GM23338 (cell line): ENCODE data around the gene ASTL. TPM values are rescaled to one million over a fixed set of nuclear protein-coding genes. Genes with fewer than 3 reads are reported as not detected.

Experiments
- JUNB ChIP-seq: IDR thresholded peaks from one replicate; pipeline ENCODE4 v1.6.1; 2016; ENCODE audit warnings: antibody characterized with exemption; ENCODE audit not compliant: unreplicated experiment
- POLR2AphosphoS5 ChIP-seq: IDR thresholded peaks from 2 replicates; pipeline ENCODE4 v1.6.1; 2016; ENCODE audit warnings: antibody characterized with exemption, low read depth
- polyA plus RNA-seq: library from polyadenylated mRNA; unstranded; fragments of >200 nt; fragmentation: Nextera tagmentation; extraction: Ambion mirVana; gene quantifications from 2 replicates; pipeline ENCODE4 v1.2.1, GENCODE V29; 2016
- total RNA-seq: library from RNA; depleted of rRNA; stranded (reverse); fragments of >200 nt; shearing (Covaris generic); gene quantifications from 2 replicates; pipeline ENCODE4 v1.2.3, GENCODE V29; 2014
- TF ChIP-seq, protein P1 (sequence below): fragments of 250-450 bp; sonication (Bioruptor Pico); IDR thresholded peaks from 2 replicates; pipeline ENCODE4 v1.5.0; 2020; ENCODE audit warnings: mild to moderate bottlenecking, moderate library complexity
- TF ChIP-seq, protein P2 (sequence below): IDR thresholded peaks from 2 replicates; pipeline ENCODE4 v1.6.1; 2016; ENCODE audit warnings: antibody characterized with exemption
- TF ChIP-seq, protein P3 (sequence below), 2 experiments: fragments of 200-600 bp in 1 of 2; sonication (generic) in 1 of 2; conservative IDR thresholded peaks; 2 replicates each; pipeline versions ENCODE4 v1.5.1 to v1.6.1; 2016 to 2017; ENCODE audit warnings: antibody characterized with exemption in 2 of 2, low read depth in 2 of 2, mild to moderate bottlenecking in 2 of 2, moderate library complexity in 1 of 2

Gene ASTL
- total and polyA plus RNA-seq, 2 experiments from 2014 or later, result 0.23 TPM; not detected in 1

DNA sequence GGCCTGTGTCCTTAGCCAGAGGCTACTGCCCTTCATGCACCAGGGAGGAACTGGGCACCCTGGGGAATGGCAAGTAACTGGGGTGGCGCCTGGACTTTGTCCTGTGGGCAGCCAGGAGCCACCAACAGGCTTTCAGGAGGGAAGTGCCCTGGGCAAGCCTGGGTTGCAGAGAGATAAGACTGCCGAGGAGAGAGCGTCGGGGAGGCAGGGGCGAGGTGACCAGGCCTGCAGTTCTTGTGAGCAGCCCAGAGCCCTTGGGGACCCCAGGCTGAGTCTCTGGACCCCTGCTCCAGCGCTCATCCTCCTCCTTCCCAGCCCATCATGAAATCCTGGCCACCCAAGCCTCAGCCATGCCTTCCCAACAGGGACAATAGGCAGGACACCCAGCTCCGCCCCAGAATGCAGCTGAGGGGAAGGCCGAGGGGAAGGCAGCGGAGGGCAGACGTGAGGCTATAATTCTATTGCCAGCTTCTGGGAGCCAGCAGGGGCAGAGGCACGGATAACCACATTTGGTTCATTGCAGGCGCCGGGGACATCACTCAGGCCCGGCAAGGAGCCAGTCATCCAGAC is 47.1 kb downstream of the ASTL start (continued):
- TF ChIP-seq, protein P1, sequence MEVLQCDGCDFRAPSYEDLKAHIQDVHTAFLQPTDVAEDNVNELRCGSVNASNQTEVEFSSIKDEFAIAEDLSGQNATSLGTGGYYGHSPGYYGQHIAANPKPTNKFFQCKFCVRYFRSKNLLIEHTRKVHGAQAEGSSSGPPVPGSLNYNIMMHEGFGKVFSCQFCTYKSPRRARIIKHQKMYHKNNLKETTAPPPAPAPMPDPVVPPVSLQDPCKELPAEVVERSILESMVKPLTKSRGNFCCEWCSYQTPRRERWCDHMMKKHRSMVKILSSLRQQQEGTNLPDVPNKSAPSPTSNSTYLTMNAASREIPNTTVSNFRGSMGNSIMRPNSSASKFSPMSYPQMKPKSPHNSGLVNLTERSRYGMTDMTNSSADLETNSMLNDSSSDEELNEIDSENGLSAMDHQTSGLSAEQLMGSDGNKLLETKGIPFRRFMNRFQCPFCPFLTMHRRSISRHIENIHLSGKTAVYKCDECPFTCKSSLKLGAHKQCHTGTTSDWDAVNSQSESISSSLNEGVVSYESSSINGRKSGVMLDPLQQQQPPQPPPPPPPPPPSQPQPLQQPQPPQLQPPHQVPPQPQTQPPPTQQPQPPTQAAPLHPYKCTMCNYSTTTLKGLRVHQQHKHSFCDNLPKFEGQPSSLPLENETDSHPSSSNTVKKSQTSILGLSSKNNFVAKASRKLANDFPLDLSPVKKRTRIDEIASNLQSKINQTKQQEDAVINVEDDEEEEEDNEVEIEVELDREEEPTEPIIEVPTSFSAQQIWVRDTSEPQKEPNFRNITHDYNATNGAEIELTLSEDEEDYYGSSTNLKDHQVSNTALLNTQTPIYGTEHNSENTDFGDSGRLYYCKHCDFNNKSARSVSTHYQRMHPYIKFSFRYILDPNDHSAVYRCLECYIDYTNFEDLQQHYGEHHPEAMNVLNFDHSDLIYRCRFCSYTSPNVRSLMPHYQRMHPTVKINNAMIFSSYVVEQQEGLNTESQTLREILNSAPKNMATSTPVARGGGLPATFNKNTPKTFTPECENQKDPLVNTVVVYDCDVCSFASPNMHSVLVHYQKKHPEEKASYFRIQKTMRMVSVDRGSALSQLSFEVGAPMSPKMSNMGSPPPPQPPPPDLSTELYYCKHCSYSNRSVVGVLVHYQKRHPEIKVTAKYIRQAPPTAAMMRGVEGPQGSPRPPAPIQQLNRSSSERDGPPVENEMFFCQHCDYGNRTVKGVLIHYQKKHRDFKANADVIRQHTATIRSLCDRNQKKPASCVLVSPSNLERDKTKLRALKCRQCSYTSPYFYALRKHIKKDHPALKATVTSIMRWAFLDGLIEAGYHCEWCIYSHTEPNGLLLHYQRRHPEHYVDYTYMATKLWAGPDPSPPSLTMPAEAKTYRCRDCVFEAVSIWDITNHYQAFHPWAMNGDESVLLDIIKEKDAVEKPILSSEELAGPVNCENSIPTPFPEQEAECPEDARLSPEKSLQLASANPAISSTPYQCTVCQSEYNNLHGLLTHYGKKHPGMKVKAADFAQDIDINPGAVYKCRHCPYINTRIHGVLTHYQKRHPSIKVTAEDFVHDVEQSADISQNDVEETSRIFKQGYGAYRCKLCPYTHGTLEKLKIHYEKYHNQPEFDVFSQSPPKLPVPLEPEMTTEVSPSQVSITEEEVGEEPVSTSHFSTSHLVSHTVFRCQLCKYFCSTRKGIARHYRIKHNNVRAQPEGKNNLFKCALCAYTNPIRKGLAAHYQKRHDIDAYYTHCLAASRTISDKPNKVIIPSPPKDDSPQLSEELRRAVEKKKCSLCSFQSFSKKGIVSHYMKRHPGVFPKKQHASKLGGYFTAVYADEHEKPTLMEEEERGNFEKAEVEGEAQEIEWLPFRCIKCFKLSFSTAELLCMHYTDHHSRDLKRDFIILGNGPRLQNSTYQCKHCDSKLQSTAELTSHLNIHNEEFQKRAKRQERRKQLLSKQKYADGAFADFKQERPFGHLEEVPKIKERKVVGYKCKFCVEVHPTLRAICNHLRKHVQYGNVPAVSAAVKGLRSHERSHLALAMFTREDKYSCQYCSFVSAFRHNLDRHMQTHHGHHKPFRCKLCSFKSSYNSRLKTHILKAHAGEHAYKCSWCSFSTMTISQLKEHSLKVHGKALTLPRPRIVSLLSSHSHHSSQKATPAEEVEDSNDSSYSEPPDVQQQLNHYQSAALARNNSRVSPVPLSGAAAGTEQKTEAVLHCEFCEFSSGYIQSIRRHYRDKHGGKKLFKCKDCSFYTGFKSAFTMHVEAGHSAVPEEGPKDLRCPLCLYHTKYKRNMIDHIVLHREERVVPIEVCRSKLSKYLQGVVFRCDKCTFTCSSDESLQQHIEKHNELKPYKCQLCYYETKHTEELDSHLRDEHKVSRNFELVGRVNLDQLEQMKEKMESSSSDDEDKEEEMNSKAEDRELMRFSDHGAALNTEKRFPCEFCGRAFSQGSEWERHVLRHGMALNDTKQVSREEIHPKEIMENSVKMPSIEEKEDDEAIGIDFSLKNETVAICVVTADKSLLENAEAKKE, result no peak
- TF ChIP-seq JUNB (no peak), POLR2AphosphoS5 (no peak)
- TF ChIP-seq, protein P2, sequence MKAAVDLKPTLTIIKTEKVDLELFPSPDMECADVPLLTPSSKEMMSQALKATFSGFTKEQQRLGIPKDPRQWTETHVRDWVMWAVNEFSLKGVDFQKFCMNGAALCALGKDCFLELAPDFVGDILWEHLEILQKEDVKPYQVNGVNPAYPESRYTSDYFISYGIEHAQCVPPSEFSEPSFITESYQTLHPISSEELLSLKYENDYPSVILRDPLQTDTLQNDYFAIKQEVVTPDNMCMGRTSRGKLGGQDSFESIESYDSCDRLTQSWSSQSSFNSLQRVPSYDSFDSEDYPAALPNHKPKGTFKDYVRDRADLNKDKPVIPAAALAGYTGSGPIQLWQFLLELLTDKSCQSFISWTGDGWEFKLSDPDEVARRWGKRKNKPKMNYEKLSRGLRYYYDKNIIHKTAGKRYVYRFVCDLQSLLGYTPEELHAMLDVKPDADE, result no peak
- TF ChIP-seq, protein P3, sequence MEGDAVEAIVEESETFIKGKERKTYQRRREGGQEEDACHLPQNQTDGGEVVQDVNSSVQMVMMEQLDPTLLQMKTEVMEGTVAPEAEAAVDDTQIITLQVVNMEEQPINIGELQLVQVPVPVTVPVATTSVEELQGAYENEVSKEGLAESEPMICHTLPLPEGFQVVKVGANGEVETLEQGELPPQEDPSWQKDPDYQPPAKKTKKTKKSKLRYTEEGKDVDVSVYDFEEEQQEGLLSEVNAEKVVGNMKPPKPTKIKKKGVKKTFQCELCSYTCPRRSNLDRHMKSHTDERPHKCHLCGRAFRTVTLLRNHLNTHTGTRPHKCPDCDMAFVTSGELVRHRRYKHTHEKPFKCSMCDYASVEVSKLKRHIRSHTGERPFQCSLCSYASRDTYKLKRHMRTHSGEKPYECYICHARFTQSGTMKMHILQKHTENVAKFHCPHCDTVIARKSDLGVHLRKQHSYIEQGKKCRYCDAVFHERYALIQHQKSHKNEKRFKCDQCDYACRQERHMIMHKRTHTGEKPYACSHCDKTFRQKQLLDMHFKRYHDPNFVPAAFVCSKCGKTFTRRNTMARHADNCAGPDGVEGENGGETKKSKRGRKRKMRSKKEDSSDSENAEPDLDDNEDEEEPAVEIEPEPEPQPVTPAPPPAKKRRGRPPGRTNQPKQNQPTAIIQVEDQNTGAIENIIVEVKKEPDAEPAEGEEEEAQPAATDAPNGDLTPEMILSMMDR (conservative IDR thresholded peaks at IDR 0.05; ENCODE audit: low read depth in 2 of 2), result no peak
